Measurements from ENCODE around the gene CTNNBIP1.

The CTNNBIP1 gene

GRCh38 chr1:9843576-9843945, 66.5 kb downstream of the CTNNBIP1 start:
- no peak for DNase-seq (ENCODE audit: low read depth)
- H3K4me3 ChIP-seq (ENCODE audit: low read depth, low read length): no peak overlapping the region

GRCh38 chr1:9842781-9843575, 67.1 kb downstream of the CTNNBIP1 start:
- no peak for DNase-seq (ENCODE audit: low read depth)
- no peak for TF ChIP-seq MAX (IDR thresholded peaks at IDR 0.05; ENCODE audit: low read depth, low read length)
- TF ChIP-seq MYC (IDR thresholded peaks at IDR 0.05; ENCODE audit: low read depth, low read length): no peak
- TF ChIP-seq CTCF (IDR thresholded peaks at IDR 0.05; ENCODE audit: low read depth, low read length): no peak
- TF ChIP-seq POLR2A (IDR thresholded peaks at IDR 0.05; ENCODE audit: extremely low read depth, insufficient read length): no peak
- no peak overlapping the region for H3K4me3 ChIP-seq (ENCODE audit: low read depth, low read length)

More at GRCh38 chr1:9843576-9843945, 66.5 kb downstream of the CTNNBIP1 start:
- TF ChIP-seq CTCF (IDR thresholded peaks at IDR 0.05; ENCODE audit: low read depth, low read length) (no peak), MAX (IDR thresholded peaks at IDR 0.05; ENCODE audit: low read depth, low read length) (no peak), MYC (IDR thresholded peaks at IDR 0.05; ENCODE audit: low read depth, low read length) (no peak), POLR2A (IDR thresholded peaks at IDR 0.05; ENCODE audit: extremely low read depth, insufficient read length) (no peak)

GRCh38 chr1:9842073-9842711, 67.9 kb downstream of the CTNNBIP1 start:
- TF ChIP-seq MAX (IDR thresholded peaks at IDR 0.05; ENCODE audit: low read depth, low read length): no peak
- no peak for TF ChIP-seq CTCF (IDR thresholded peaks at IDR 0.05; ENCODE audit: low read depth, low read length)
- TF ChIP-seq MYC (IDR thresholded peaks at IDR 0.05; ENCODE audit: low read depth, low read length): no peak
- TF ChIP-seq POLR2A (IDR thresholded peaks at IDR 0.05; ENCODE audit: extremely low read depth, insufficient read length): no peak
- DNase-seq (ENCODE audit: low read depth): no peak
- H3K4me3 ChIP-seq (ENCODE audit: low read depth, low read length): no peak overlapping the region

GRCh38 chr1:9841460-9841859, 68.6 kb downstream of the CTNNBIP1 start:
- TF ChIP-seq MAX (IDR thresholded peaks at IDR 0.05; ENCODE audit: low read depth, low read length) (no peak), MYC (IDR thresholded peaks at IDR 0.05; ENCODE audit: low read depth, low read length) (no peak), CTCF (IDR thresholded peaks at IDR 0.05; ENCODE audit: low read depth, low read length) (no peak), POLR2A (IDR thresholded peaks at IDR 0.05; ENCODE audit: extremely low read depth, insufficient read length) (no peak)
- DNase-seq (ENCODE audit: low read depth): no peak

GRCh38 chr1:9840176-9840575, 69.9 kb downstream of the CTNNBIP1 start:
- TF ChIP-seq MAX (IDR thresholded peaks at IDR 0.05; ENCODE audit: low read depth, low read length): no peak
- no peak for TF ChIP-seq POLR2A (IDR thresholded peaks at IDR 0.05; ENCODE audit: extremely low read depth, insufficient read length)
- TF ChIP-seq CTCF (IDR thresholded peaks at IDR 0.05; ENCODE audit: low read depth, low read length): no peak
- TF ChIP-seq MYC (IDR thresholded peaks at IDR 0.05; ENCODE audit: low read depth, low read length): no peak
- DNase-seq (ENCODE audit: low read depth): no peak

More at GRCh38 chr1:9841460-9841859, 68.6 kb downstream of the CTNNBIP1 start:
- H3K4me3 ChIP-seq (ENCODE audit: low read depth, low read length): no peak overlapping the region

More at GRCh38 chr1:9840176-9840575, 69.9 kb downstream of the CTNNBIP1 start:
- no peak overlapping the region for H3K4me3 ChIP-seq (ENCODE audit: low read depth, low read length)

Measured in NB4 (cell line).